Trophoblast cell (in vitro differentiated cells and primary cell): Measurements from ENCODE around the gene GRAP.

Experiments used
- DNase-seq, 2 donors: peaks; one replicate each; pipeline ENCODE4 v3.0.0-alpha.2; 2016
- H2AFZ ChIP-seq: 2 replicates; pipeline ENCODE4 v1.6.1; 2013; ENCODE audit warnings: low read length, moderate library complexity, mild to moderate bottlenecking; ENCODE audit not compliant: insufficient read depth, poor library complexity
- H2AK5ac ChIP-seq: 2 replicates; pipeline ENCODE4 v1.6.1; 2013; ENCODE audit warnings: mild to moderate bottlenecking, low read length
- H2BK120ac ChIP-seq: 2 replicates; pipeline ENCODE4 v1.6.1; 2013; ENCODE audit warnings: low read length, mild to moderate bottlenecking, moderate library complexity; ENCODE audit not compliant: insufficient read depth, poor library complexity
- H2BK12ac ChIP-seq: 2 replicates; pipeline ENCODE4 v1.6.1; 2013; ENCODE audit warnings: mild to moderate bottlenecking, low read length, moderate library complexity
- H2BK5ac ChIP-seq: 2 replicates; pipeline ENCODE4 v1.6.1; 2013; ENCODE audit warnings: low read length, low read depth, moderate library complexity, mild to moderate bottlenecking; ENCODE audit not compliant: poor library complexity
- H3K14ac ChIP-seq: 2 replicates; pipeline ENCODE4 v1.6.1; 2013; ENCODE audit warnings: mild to moderate bottlenecking, low read length
- H3K18ac ChIP-seq: 2 replicates; pipeline ENCODE4 v1.6.1; 2013; ENCODE audit warnings: mild to moderate bottlenecking, low read length
- H3K23ac ChIP-seq: 2 replicates; pipeline ENCODE4 v1.6.1; 2013; ENCODE audit warnings: low read length
- H3K27ac ChIP-seq: 2 replicates; pipeline ENCODE4 v1.5.1; 2013; ENCODE audit warnings: low read depth, mild to moderate bottlenecking, inconsistent platforms, low read length, moderate library complexity
- H3K27me3 ChIP-seq: 2 replicates; pipeline ENCODE4 v1.6.1; 2013; ENCODE audit warnings: inconsistent platforms, mild to moderate bottlenecking, low read length, moderate library complexity; ENCODE audit not compliant: insufficient read depth
- H3K36me3 ChIP-seq, 2 experiments: 1 replicate in 1 of 2; 2 replicates in 1 of 2; pipeline ENCODE4 v1.6.1; 2013; ENCODE audit warnings: low read length in 2 of 2, mild to moderate bottlenecking in 2 of 2, moderate library complexity in 1 of 2; ENCODE audit not compliant: insufficient read depth in 2 of 2, control insufficient read depth in 1 of 2
- H3K4ac ChIP-seq: 2 replicates; pipeline ENCODE4 v1.6.1; 2013; ENCODE audit warnings: low read depth, mild to moderate bottlenecking, low read length, moderate library complexity
- H3K4me1 ChIP-seq, 2 experiments: 1 replicate in 1 of 2; 2 replicates in 1 of 2; pipeline ENCODE4 v1.6.1; 2013; ENCODE audit warnings: low read length in 2 of 2, mild to moderate bottlenecking in 2 of 2, moderate library complexity in 1 of 2; ENCODE audit not compliant: insufficient read depth in 2 of 2, control insufficient read depth in 1 of 2
- H3K4me2 ChIP-seq: 2 replicates; pipeline ENCODE4 v1.6.1; 2013; ENCODE audit warnings: inconsistent platforms, mild to moderate bottlenecking, low read length, moderate library complexity
- H3K4me3 ChIP-seq: 2 replicates; pipeline ENCODE4 v1.5.1; 2013; ENCODE audit warnings: mild to moderate bottlenecking, low read depth, low read length, inconsistent platforms
- H3K79me1 ChIP-seq: one replicate; pipeline ENCODE4 v1.6.1; 2013; ENCODE audit warnings: low read length
- H3K79me2 ChIP-seq: 2 replicates; pipeline ENCODE4 v1.6.1; 2013; ENCODE audit warnings: low read length, mild to moderate bottlenecking; ENCODE audit not compliant: control insufficient read depth, insufficient read depth, poor library complexity
- H3K9ac ChIP-seq: 2 replicates; pipeline ENCODE4 v1.6.1; 2013; ENCODE audit warnings: mild to moderate bottlenecking, low read length
- H3K9me3 ChIP-seq: 2 replicates; pipeline ENCODE4 v1.6.1; 2013; ENCODE audit warnings: low read depth, mild to moderate bottlenecking, control low read depth, inconsistent platforms, low read length; ENCODE audit not compliant: insufficient read depth
- H4K12ac ChIP-seq: 2 replicates; pipeline ENCODE4 v1.6.1; 2013; ENCODE audit warnings: low read depth, mild to moderate bottlenecking, low read length, moderate library complexity
- H4K8ac ChIP-seq: 2 replicates; pipeline ENCODE4 v1.6.1; 2013; ENCODE audit warnings: low read depth, mild to moderate bottlenecking, low read length, moderate library complexity
- H4K91ac ChIP-seq: one replicate; pipeline ENCODE4 v1.6.1; 2013; ENCODE audit warnings: low read depth, mild to moderate bottlenecking, low read length, moderate library complexity
- WGBS: extraction: QIAGEN DNeasy Blood & Tissue Kit; methylation state at CpG from one replicate; pipeline ENCODE4 v1.1.7; 2013; ENCODE audit warnings: missing lambda C conversion rate; ENCODE audit not compliant: insufficient read length, insufficient coverage; ENCODE audit errors: extremely low coverage; 5-methylcytosine and 5-hydroxymethylcytosine counted together

The GRAP gene

GRCh38 chr17:19002805-19003542, 43.8 kb downstream of the GRAP start:
- Histone ChIP-seq H2AFZ (no peak overlapping the region), H4K8ac (peak overlapping the region; percentile 30), H3K36me3 (peaks cover 15 to 17% of the 10 kb centered on the region in 2 experiments), H3K4me1 (peaks cover 21 to 34% of the 10 kb centered on the region in 2 experiments), H3K4me3 (peak overlapping the region; percentile 75), H3K9ac (no peak overlapping the region), H3K9me3 (no peaks in the 10 kb centered on the region), H3K23ac (no peak overlapping the region), H2BK120ac (peak overlapping the region; percentile 12), H2BK5ac (no peak overlapping the region), H3K4me2 (peak overlapping the region; percentile 62), H3K14ac (peak overlapping the region; percentile 52), H4K91ac (peak overlapping the region; percentile 64), H2BK12ac (no peak overlapping the region), H3K79me1 (peaks cover 22% of the 10 kb centered on the region), H4K12ac (no peak overlapping the region), H3K27me3 (no peaks in the 10 kb centered on the region), H3K4ac (peak overlapping the region; percentile 42), H3K27ac (no peak overlapping the region), H3K79me2 (peaks cover 15% of the 10 kb centered on the region), H2AK5ac (peak overlapping the region; percentile 42), H3K18ac (peak overlapping the region; percentile 28)
- DNase-seq, result no peak
- WGBS, result no CpG with 5 or more reads among the region's 11 CpGs

- Histone ChIP-seq H3K4me1 (peaks cover 21 to 34% of the 10 kb centered on the region in 2 experiments), H3K27me3 (no peaks in the 10 kb centered on the region), H3K79me1 (peaks cover 22% of the 10 kb centered on the region), H3K79me2 (peaks cover 15% of the 10 kb centered on the region), H3K27ac (no peak overlapping the region), H3K4me2 (no peak overlapping the region), H4K91ac (no peak overlapping the region), H4K12ac (no peak overlapping the region), H2BK12ac (no peak overlapping the region), H4K8ac (no peak overlapping the region), H2BK5ac (no peak overlapping the region), H3K14ac (no peak overlapping the region), H3K4ac (no peak overlapping the region), H3K23ac (no peak overlapping the region), H3K36me3 (peaks cover 17 to 20% of the 10 kb centered on the region in 2 experiments), H2AFZ (no peak overlapping the region), H3K9ac (no peak overlapping the region), H2AK5ac (no peak overlapping the region), H2BK120ac (no peak overlapping the region), H3K18ac (no peak overlapping the region), H3K4me3 (no peak overlapping the region), H3K9me3 (no peaks in the 10 kb centered on the region)
- DNase-seq, result no peak
- no CpG with 5 or more reads among the region's 7 CpGs for WGBS
These were observed 44.7 kb downstream of the GRAP start for GRCh38 chr17:19001907-19002590.

GRCh38 chr17:19000531-19001325, 46.0 kb downstream of the GRAP start:
- H3K27ac ChIP-seq, result no peak overlapping the region
- H2BK120ac ChIP-seq, result no peak overlapping the region
- DNase-seq, result no peak
- H4K12ac ChIP-seq, result no peak overlapping the region
- no peak overlapping the region for H2BK5ac ChIP-seq
- H3K9me3 ChIP-seq, result peaks cover 3% of the 10 kb centered on the region
- H3K23ac ChIP-seq, result no peak overlapping the region
- H3K4me2 ChIP-seq, result no peak overlapping the region
- no CpG with 5 or more reads among the region's 17 CpGs for WGBS
- peaks cover 22% of the 10 kb centered on the region for H3K79me1 ChIP-seq
- H3K14ac ChIP-seq, result no peak overlapping the region
- H4K91ac ChIP-seq, result no peak overlapping the region
- H3K27me3 ChIP-seq, result no peaks in the 10 kb centered on the region
- H3K9ac ChIP-seq, result no peak overlapping the region
- peaks cover 15% of the 10 kb centered on the region for H3K79me2 ChIP-seq
- peaks cover 24 to 25% of the 10 kb centered on the region in 2 experiments for H3K36me3 ChIP-seq
- peak overlapping the region; percentile 31 for H3K18ac ChIP-seq
- no peak overlapping the region for H2AFZ ChIP-seq
- no peak overlapping the region for H3K4me3 ChIP-seq
- H2AK5ac ChIP-seq, result no peak overlapping the region
- no peak overlapping the region for H3K4ac ChIP-seq
- H3K4me1 ChIP-seq, result peaks cover 21 to 34% of the 10 kb centered on the region in 2 experiments
- no peak overlapping the region for H2BK12ac ChIP-seq
- H4K8ac ChIP-seq, result no peak overlapping the region

GRCh38 chr17:18999911-19000310, 46.8 kb downstream of the GRAP start:
- peaks cover 24 to 25% of the 10 kb centered on the region in 2 experiments for H3K36me3 ChIP-seq
- no peak overlapping the region for H2AFZ ChIP-seq
- no peak overlapping the region for H4K12ac ChIP-seq
- H3K23ac ChIP-seq, result no peak overlapping the region
- H3K14ac ChIP-seq, result no peak overlapping the region
- H3K79me1 ChIP-seq, result peaks cover 18% of the 10 kb centered on the region
- no peak overlapping the region for H2AK5ac ChIP-seq
- no peak overlapping the region for H4K91ac ChIP-seq
- no peak overlapping the region for H4K8ac ChIP-seq
- H3K4ac ChIP-seq, result no peak overlapping the region
- H2BK12ac ChIP-seq, result no peak overlapping the region
- no peak overlapping the region for H3K4me2 ChIP-seq
- no peak for DNase-seq
- H3K4me3 ChIP-seq, result no peak overlapping the region
- WGBS, result no CpG with 5 or more reads among the region's 6 CpGs
- no peak overlapping the region for H2BK120ac ChIP-seq
- no peak overlapping the region for H3K9ac ChIP-seq
- no peak overlapping the region for H2BK5ac ChIP-seq
- peak overlapping the region; percentile 53 for H3K18ac ChIP-seq
- H3K27ac ChIP-seq, result no peak overlapping the region
- H3K9me3 ChIP-seq, result peaks cover 3% of the 10 kb centered on the region
- H3K4me1 ChIP-seq, result peaks cover 17 to 29% of the 10 kb centered on the region in 2 experiments
- H3K79me2 ChIP-seq, result peaks cover 15% of the 10 kb centered on the region
- H3K27me3 ChIP-seq, result no peaks in the 10 kb centered on the region
